IPS DF 4.7 (cell line): ENCODE data around the gene ARIH1.
"Not testable (repeated sequence)": the region's sequence is repeated elsewhere in the genome, so short reads cannot be mapped to it uniquely, and the experiment has no call there.

ENCODE experiments used
- DNase-seq: peaks from one replicate; pipeline ENCODE4 v3.0.0-alpha.2; 2013; ENCODE audit warnings: low spot score; ENCODE audit errors: extremely low read depth

ARIH1 gene

DNA sequence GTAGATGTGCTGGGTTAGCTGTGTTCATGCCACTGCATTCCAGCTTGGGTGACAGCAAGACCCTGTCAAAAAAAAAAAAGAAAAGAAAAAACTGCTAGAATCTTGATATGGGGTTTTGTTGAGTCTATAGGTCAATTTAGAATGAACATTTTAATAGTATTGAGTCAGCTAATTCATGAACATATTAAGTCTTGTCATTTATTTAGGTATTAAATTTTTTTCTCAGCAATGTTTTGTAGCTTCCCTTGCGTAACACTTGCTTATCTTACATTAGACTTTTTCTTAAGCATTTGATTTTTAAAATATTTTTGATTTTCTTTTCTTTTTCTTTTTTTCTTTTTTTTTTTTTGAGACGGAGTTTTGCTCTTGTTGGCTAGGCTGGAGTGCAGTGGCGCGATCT is 119.7 kb downstream of the ARIH1 start:
- no peak for DNase-seq

DNA sequence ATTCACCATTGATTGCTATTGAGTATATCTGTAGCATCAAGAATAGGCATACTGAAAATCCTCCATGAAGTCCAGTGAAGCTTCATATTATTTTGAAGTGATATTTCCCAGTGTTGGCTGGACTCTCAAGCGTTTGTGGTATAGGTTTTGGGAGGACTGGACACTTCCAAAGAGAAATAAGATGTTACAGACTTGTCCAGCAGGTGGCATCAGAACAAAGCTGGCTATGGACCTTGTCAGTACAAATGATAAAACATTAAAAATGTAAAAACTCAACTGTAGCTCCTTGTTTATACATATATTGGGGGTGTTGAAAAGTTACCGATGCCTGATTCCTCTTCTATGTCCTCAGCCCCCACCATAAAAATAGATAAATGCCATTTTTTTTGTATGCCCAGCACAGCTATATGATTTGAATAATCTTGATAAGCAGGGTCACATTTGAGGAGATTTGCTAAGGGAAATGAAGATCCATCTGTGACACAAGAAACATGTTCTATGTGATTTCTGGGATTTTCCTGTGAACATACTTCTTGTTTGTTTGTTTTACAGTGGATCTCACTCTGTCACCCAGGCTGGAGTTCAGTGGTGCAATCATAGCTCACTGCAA is 125.8 kb downstream of the ARIH1 start:
- DNase-seq = no peak

DNA sequence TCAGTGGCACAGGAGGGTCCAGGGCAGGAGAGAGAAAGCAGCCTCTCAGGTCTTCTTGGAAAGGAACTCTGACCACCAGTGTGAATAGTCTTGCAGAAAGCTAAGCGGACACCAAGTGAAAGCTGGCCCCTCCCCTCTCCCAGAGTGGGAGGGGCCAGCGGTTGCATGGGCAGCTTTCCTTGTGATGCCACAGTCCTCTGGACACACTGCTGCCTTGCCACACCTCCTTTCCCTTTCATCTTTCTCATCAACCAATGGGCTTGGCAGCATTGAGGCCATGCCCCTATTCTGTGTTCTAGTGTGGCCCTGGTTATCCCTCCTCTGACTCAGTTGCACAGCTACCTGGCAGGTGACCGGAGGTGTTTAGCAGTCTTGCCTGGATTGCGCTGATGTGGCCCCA is 130.7 kb downstream of the ARIH1 start:
- no peak for DNase-seq

DNA sequence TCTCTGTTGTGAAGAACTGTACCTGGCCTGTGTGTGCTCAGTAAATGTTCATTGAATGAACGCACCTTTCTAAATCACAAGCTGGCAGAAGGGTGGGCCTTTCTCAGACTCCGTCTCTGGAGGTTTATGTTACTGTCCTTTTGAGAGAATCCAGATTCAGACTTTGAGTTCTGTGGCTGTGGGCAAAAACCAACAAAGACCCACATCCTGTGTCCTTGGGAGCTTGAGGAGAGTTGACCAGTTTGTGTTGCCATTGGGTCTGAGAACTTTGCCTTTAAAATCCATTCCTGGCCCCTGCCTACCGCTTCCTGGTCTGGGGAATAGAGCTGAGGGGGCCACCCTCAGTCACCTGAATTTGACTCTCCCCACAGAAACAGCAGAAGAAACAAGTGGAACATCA is 134.0 kb downstream of the ARIH1 start:
- not testable (repeated sequence) for DNase-seq

DNA sequence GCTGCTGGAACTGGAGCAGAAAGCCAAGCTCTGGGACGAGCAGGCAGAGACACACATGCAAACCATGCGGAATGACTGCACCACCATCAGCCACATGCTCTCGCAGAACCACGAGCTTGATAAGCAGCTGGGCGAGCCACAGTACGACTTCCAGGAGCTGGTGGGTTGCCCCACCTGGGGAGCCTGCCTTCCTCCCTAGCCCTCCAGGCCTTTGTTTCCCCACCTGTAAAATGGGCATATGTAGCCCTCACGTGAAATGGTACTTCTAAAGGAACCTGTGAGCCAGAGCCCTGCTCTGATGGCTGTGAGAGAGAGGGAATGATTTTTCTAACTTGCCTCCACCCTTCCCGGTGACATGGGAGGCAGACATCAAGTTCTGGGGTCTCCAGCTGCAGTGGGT is 135.7 kb downstream of the ARIH1 start:
- DNase-seq = no peak

DNA sequence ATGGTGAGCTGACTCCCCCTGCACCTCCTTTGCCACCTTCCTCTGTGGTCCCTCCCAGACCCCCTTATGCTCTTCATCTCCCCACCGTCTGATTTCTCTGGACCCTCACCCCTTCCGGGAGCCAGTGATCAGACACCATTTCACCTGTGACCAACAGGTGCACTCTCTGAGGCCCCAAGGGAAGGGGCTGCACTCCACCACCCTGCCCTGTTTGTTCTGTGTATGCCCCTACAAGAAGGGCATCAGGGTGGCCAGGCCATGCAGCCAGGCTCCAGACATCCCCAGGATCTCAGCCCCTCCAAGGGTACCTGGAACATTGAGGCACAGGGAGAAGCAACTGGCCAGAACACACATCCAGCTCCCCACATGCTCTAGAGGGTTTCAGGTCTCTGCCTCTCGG is 138.2 kb downstream of the ARIH1 start:
- not testable (repeated sequence) for DNase-seq

DNA sequence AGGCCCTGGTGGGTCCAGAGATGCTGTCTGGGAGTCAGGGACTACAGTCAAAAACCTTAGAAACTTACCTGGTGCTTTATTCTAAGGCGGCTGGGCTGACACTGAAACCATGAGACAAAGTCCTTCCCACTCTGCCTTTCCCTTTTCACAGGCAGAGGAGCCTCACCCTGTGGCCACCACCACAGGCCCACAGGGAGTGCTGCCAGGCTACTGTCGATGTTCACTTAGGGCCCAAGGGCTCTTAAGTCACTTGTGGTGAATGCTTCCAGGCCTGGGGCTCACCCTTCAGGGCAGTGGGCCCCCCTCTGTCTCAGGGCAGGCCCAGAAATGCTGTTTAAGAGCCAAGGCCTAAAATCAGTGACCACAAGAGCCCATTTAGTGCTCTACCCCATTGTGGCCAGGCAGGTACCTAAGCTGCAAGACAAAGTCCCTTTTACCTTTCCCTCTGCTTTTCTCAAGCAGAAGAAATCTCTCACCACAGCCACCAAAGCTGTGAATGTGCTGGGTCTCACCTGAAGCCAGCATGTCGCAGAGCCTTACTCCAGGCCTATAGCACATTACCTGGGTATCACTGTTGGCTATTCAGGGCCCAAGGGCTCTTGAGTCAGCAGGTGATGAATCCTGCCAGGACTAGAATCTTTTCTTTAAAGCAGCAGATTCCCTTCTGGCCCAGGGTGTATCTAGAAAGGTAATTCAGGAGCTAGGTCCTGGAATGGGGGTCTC is 140.8 kb downstream of the ARIH1 start:
- no peak for DNase-seq

DNA sequence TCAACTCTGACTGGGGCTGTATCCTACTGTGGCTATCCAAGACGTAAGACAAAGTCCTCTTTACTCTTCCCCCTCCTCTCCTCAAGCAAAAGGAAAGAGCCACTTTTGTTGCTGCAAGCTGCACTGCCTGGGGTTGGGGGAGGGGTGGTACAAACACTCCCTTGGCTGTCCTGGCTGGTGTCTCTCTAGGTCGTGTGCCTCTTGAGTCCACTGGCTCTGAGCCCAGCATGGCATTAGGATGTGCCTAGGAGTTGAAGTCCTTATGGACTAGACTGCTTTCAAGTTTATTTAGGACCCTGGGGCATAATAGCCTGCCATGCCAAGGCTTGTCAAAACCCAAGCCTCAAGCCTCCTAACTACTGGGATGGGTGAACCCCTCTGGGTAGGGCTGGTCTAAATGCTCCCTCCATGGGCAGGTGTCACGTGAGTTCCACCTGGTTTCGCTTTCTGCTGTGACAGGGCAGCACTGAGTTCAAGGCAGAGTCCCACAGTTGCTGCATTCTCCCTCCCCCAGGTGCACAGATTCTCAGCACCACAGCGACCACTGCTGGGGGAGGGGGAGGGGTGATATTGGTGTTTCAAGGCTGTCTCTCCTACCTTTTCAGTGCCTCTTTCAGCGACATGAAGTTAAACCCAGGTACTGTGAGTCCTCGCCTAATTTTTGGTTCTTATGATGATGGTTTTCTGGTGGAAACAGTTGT is 141.6 kb downstream of the ARIH1 start:
- not testable (repeated sequence) for DNase-seq

DNA sequence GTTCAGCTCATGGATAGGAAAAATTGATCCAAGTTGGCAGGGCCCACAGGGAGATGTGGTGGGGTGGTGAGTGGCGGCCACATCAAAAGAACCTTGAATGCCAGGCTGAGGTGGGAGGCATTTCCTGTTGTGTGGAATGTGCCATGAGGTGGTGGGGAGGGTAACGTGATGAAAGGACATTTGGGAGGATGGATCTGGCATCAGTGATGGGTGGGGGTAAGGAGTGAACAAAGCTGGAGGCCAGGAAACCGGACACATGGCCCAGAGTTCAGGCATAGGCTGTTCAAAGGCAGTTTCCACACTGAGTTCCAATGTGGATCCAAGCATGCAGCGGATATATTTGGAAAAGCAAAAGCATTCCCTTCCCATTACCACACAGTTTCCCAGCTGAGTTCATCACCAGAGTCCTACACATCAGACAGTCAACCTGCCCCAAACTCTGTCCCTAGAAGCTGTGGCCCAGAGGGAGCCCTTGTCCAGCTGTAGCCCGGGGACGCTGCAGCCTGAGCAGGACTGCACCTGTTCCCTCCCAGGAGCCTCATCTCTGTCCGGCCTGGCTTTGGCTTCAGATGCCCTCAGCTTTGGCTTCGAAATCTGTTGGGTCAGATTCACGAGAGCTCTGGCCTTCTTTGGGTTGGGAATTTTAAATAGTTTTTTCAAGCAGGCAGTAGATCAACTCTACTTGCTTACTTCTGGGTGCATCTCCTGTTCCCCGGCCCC is 142.5 kb downstream of the ARIH1 start:
- DNase-seq = no peak

DNA sequence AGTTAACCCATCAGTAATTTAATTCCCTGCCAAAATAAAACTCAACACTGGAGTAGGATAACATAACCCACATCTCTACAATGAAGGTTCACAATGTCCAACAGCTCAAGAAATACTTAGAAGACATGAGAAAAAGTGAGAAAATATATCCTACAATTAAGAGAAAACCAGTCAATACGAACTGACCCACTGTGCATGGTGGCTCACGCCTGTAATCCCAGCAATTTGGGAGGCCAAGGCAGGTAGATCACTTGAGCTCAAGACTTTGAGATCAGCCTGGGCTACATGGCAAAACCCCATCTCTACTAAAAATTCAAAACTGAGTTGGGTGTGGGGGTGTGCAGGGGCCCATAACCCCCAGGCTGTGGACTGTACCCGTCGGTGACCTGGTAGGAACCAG is 149.7 kb downstream of the ARIH1 start:
- not testable (repeated sequence) for DNase-seq

DNA sequence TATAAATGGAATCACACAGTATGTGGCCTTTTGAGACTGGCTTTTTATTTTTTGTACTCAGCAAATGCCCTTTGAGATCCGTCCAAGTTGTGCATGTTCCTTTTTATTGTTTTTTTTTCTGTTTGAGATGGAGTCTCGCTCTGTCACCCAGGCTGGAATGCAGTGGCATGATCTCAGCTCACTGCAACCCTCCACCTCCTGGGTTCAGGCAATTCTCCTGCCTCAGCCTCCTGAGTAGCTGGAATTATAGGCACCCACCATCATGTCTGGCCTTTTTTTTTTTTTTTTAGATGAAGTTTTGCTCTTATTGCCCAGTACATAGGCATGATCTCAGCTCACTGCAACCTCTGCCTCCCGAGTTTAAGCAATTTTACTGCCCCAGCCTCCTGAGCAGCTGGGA is 152.0 kb downstream of the ARIH1 start:
- DNase-seq = not testable (repeated sequence)

DNA sequence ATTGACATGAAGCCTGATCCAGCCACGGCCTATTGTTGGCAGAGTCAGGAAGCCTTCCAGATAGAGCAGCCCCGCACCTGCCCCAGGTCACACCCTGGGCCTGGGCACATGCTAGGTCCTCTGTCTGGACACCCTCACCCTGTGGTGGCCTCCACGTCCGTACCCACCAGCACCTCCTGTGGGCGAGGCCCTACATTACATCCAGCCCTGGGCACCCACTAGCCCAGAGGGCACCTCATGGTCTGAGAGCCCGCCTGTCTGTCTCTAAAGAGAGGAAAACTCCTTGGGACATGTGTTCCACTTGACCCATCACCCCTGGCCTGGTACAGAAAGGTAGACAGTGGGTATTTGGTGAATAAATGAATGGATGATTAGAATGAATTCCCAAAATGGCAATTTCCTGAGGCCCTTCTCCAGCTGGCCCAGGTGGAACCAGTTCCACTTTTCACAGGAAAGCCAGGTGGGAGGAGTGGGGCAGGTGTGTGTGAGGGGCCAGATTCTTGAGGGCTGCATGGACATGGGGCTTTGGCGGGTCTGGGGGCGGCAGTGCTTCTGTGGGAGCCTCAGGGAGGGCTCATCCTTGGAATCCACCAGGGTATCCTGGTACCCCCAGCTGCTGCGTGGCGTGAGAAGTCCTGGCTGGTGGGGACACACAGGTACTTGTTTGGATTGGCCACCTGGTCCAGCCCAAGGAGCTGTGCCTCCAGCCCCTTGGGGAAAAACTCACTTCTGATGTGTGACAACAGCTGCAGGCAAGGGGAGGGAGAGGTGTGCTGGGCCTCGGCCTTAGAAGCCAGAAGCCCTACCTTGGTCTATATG is 154.3 kb downstream of the ARIH1 start:
- not testable (repeated sequence) for DNase-seq

DNA sequence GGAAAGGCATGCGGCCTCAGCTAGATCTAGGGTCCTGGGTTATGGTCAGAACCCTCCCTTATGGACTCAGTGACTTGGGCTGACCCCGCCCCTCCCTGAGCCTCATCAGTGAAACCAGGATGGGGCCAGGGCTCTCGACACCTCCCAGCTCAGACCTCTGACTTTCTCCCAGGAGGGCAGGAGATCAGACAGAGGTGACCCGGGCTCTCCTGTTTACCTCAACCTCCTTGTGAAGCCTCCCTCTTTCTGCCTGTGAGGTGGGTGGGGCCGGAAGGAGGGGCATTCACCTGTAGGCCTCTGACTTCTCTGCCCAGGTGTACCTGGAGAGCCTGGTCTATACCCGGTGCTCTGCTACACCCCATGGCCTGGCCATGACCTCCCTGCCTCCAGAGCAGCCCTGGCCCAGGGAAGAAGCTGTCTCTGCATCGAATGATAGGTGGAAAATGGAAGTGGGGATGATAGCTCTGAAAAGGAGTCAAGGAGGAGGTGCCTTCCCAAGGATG is 155.0 kb downstream of the ARIH1 start:
- DNase-seq = not testable (repeated sequence)

DNA sequence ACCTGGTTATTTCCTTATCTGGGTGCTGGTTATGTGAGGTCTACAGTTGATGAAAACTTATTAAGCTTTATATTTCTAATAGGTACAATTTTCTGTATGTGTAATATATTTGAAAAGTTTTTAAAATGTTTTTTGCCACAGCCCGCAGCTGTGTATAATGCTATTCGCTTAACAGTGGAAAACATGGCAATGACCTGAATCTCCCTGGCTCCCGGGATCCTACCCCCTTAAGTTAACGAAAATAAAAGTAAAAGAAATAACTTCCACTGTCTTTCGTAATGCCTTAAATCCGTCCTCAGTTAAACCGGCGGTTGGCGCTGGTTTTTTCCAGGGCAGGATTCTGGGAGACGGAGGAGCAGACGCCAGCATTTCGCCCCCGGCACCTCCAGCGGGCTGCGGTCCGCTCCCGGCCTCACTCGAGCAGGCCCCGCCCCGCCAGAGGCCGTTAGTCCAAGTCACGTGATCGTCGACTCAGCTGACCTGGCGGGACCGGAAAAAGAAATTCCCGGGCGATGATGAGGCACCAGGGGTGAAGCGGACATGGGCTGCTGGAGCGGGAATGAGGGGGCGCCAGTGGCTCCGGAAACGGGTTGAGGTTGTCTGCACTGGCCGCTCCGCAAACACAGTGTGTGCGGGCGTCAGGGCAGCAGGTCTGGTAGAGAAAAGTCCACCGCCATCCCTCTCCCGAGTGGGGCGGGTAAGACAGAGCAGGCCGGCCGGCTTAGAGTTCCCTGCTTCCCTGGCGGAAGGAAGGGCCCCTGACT is 162.6 kb downstream of the ARIH1 start:
- DNase-seq = not testable (repeated sequence)

DNA sequence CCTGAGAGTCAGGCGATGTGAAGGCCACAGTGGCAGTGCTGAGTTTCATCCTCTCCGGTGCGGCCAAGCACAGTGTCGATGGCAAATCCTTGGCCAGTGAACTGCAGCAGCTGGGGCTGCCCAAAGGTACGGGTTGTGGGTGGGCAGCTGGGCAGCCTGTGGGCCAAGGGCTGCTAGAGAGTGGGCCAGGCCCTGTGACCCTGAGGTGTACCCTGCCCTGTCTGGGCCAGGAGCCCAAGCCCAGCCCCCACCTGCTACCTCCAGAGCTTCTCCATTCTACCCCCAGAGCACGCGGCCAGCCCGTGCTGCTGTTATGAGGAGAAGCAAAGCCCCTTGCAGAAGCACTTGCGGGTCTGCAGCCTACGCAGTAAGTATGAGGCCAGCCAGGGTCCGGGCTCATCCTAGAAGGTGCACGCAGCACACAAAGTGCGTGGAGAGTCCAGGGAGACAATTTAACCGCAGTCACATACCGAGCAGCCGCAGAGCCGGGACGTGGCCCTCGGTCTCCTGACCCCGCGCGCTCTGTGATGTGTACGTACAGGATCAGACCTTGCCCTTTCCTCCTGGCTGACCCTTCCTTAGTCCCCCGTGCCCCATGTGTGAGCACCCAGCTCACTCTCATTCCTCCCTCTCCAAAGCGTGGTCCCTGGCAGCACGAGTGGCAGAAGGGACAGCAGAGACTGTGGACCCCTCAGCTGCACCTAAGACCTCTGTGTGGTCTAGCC is 165.8 kb downstream of the ARIH1 start:
- DNase-seq = not testable (repeated sequence)

DNA sequence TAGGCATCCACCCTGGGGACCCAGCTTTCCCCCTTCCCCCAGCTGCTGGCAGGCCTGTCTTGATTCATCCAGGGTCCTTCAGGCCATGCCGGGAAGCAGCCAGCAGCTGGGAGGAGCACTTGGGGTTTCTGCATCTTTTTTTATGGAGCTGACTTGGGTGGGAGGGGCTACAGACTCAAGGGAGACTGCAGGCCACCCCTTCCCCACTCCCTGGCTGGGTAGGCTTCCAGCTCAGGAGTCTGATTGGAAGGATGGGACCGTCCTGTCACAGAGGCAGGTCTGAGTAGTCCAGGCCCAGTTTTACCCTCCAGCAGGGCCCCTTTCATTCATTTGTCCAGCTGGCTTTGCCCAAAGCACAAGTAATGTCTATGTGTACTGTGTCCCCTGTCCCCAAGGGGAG is 168.1 kb downstream of the ARIH1 start:
- DNase-seq = not testable (repeated sequence)

DNA sequence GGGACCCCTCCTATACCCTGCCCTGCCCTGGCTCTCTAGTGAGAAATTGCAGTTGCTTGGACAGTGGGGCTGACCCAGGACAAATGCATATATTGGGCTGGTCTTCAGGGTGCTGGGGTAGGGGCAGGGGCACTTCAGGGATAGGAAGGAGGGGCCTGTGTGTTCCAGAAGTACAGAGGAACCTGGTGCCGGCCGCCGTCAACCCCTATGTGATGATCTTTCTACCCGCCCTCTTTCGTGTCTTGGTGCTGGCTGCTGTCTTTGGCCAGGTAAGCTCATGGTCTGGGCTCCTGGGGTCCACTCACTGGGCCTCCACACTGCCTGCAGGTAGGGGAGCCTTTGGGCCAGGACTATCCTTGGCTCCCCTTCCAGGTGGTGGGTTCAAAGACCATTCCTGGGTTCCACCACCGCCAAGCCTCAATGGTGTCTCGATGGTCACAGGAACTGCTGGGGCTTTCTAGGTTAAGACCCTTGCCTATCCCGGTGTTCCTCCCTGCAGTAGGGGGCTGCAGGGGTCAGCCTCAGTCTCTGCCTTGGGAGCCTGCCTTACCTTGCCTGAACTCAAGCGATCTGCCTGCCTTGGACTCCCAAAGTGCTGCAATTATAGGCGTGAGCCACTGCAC is 174.6 kb downstream of the ARIH1 start:
- DNase-seq = not testable (repeated sequence)
